ENCODE measurements around the gene CALHM6. TPM values are rescaled to one million over a fixed set of nuclear protein-coding genes. Genes with fewer than 3 reads are reported as not detected.

CALHM6 gene
- total and polyA plus RNA-seq, 2 donors (not counting 1 experiment from before 2014, with no cell fraction given), result 30.6 to 68.4 TPM

- Histone ChIP-seq H3K9ac (ENCODE audit: low read length) (no peak overlapping the region), H3K4me1 (ENCODE audit: control insufficient read depth in 2 of 2, insufficient read depth in 2 of 2, low read length in 2 of 2) (peaks cover 16 to 30% of the 10 kb centered on the region in 2 donors), H3K9me3 (ENCODE audit: control extremely low read depth in 1 of 3, control insufficient read depth in 2 of 3, insufficient read depth in 1 of 3, low read length in 2 of 3) (no peaks in the 10 kb centered on the region), H3K27ac (ENCODE audit: low read length in 2 of 2) (no peak overlapping the region), H3K36me3 (replicated peaks in 1 of 2; ENCODE audit: control extremely low read depth in 1 of 2, control insufficient read depth in 1 of 2, extremely low read depth in 1 of 2, insufficient read depth in 2 of 2, low read length in 1 of 2) (no peaks in the 10 kb centered on the region), H4K20me1 (ENCODE audit: control insufficient read depth, insufficient read depth, low read length, poor library complexity, severe bottlenecking) (no peaks in the 10 kb centered on the region), H3K4me2 (replicated peaks; ENCODE audit: low read depth, low read length, poor library complexity, severe bottlenecking) (no peak overlapping the region), H3K27me3 (replicated peaks in 1 of 4; ENCODE audit: control extremely low read depth in 1 of 4, control insufficient read depth in 3 of 4, insufficient read depth in 4 of 4, low read length in 3 of 4) (no peaks in the 10 kb centered on the region), H3K79me2 (ENCODE audit: control insufficient read depth, insufficient read depth, low read length) (no peaks in the 10 kb centered on the region), H3K4me3 (ENCODE audit: control extremely low read depth in 1 of 5, extremely low read depth in 1 of 5, insufficient read depth in 1 of 5, low read depth in 2 of 5, low read length in 4 of 5) (no peak overlapping the region), H2AFZ (ENCODE audit: insufficient read depth, low read depth, low read length, poor library complexity, severe bottlenecking) (no peak overlapping the region)
- Mint-ChIP-seq H3K27ac (no peak overlapping the region), H3K27me3 (no peaks in the 10 kb centered on the region), H3K9me3 (ENCODE audit: insufficient read depth) (no peaks in the 10 kb centered on the region), H3K4me3 (no peak overlapping the region), H3K4me1 (peaks cover 30% of the 10 kb centered on the region)
- ATAC-seq (ENCODE audit: low read depth), result no peak
- WGBS (ENCODE audit: insufficient coverage), result no CpG with 5 or more reads among the region's 2 CpGs
- ChIA-PET POLR2A (no interaction called here), CTCF (interaction anchor here (1.0 to 9.5 kb wide), 8 partner anchors 9 to 154 kb away, joined by 3 to 86 read pairs (median 3); no protein-coding TSS in a partner anchor)
- TF ChIP-seq EZH2 (IDR thresholded peaks at IDR 0.05; ENCODE audit: borderline replicate concordance, insufficient read depth, low read depth, low read length, poor library complexity, severe bottlenecking), result no peak
- no peak for TF ChIP-seq CTCF (IDR thresholded peaks at IDR 0.05)
- no peak for DNase-seq
- intact Hi-C loops (cut with micrococcal nuclease), result loop anchor here (5.0 kb wide), 1 partner anchor 156 kb away; no protein-coding TSS in a partner anchor
Observed at GRCh38 chr6:116443105-116443504, 18.1 kb upstream of the CALHM6 start.

GRCh38 chr6:116444092-116444491 lies 17.1 kb upstream of the CALHM6 start:
- H3K9me3 ChIP-seq (ENCODE audit: control extremely low read depth in 1 of 3, control insufficient read depth in 2 of 3, insufficient read depth in 1 of 3, low read length in 2 of 3), result no peaks in the 10 kb centered on the region
- no peaks in the 10 kb centered on the region for H3K36me3 ChIP-seq (replicated peaks in 1 of 2; ENCODE audit: control extremely low read depth in 1 of 2, control insufficient read depth in 1 of 2, extremely low read depth in 1 of 2, insufficient read depth in 2 of 2, low read length in 1 of 2)
- H3K27me3 Mint-ChIP-seq, result no peaks in the 10 kb centered on the region
- H3K4me1 Mint-ChIP-seq, result peaks cover 27% of the 10 kb centered on the region
- no peak overlapping the region for H3K27ac Mint-ChIP-seq
- DNase-seq (peak; percentile 56), ATAC-seq (ENCODE audit: low read depth) (peak; percentile 86)
- H3K4me3 Mint-ChIP-seq, result no peak overlapping the region
- ChIA-PET POLR2A (no interaction called here), CTCF (interaction anchor here (0.7 to 9.5 kb wide), 36 partner anchors 8 to 176 kb away, joined by 3 to 86 read pairs (median 4); partner anchors contain the start of genes CALHM6 and DSE)
- H3K9me3 Mint-ChIP-seq (ENCODE audit: insufficient read depth), result no peaks in the 10 kb centered on the region
- H3K27ac ChIP-seq (ENCODE audit: low read length in 2 of 2), result no peak overlapping the region
- peaks cover 16 to 23% of the 10 kb centered on the region in 2 donors for H3K4me1 ChIP-seq (ENCODE audit: control insufficient read depth in 2 of 2, insufficient read depth in 2 of 2, low read length in 2 of 2)
- peak overlapping the region; percentile 12 for H3K4me2 ChIP-seq (replicated peaks; ENCODE audit: low read depth, low read length, poor library complexity, severe bottlenecking)
- no CpG with 5 or more reads among the region's 3 CpGs for WGBS (ENCODE audit: insufficient coverage)
- H3K27me3 ChIP-seq (replicated peaks in 1 of 4; ENCODE audit: control extremely low read depth in 1 of 4, control insufficient read depth in 3 of 4, insufficient read depth in 4 of 4, low read length in 3 of 4), result no peaks in the 10 kb centered on the region
- H2AFZ ChIP-seq (ENCODE audit: insufficient read depth, low read depth, low read length, poor library complexity, severe bottlenecking), result peak overlapping the region; percentile 12
- intact Hi-C loops (cut with micrococcal nuclease), result loop anchor here (1.0 to 5.0 kb wide), 3 partner anchors 19 to 157 kb away; no protein-coding TSS in a partner anchor
- peak; percentile 75 for TF ChIP-seq CTCF (IDR thresholded peaks at IDR 0.05)
- TF ChIP-seq EZH2 (IDR thresholded peaks at IDR 0.05; ENCODE audit: borderline replicate concordance, insufficient read depth, low read depth, low read length, poor library complexity, severe bottlenecking), result no peak
- no peak overlapping the region for H3K9ac ChIP-seq (ENCODE audit: low read length)
- no peaks in the 10 kb centered on the region for H3K79me2 ChIP-seq (ENCODE audit: control insufficient read depth, insufficient read depth, low read length)
- no peak overlapping the region for H3K4me3 ChIP-seq (ENCODE audit: control extremely low read depth in 1 of 5, extremely low read depth in 1 of 5, insufficient read depth in 1 of 5, low read depth in 2 of 5, low read length in 4 of 5)
- no peaks in the 10 kb centered on the region for H4K20me1 ChIP-seq (ENCODE audit: control insufficient read depth, insufficient read depth, low read length, poor library complexity, severe bottlenecking)
